Measurements from ENCODE around the gene LNX1.

DNA sequence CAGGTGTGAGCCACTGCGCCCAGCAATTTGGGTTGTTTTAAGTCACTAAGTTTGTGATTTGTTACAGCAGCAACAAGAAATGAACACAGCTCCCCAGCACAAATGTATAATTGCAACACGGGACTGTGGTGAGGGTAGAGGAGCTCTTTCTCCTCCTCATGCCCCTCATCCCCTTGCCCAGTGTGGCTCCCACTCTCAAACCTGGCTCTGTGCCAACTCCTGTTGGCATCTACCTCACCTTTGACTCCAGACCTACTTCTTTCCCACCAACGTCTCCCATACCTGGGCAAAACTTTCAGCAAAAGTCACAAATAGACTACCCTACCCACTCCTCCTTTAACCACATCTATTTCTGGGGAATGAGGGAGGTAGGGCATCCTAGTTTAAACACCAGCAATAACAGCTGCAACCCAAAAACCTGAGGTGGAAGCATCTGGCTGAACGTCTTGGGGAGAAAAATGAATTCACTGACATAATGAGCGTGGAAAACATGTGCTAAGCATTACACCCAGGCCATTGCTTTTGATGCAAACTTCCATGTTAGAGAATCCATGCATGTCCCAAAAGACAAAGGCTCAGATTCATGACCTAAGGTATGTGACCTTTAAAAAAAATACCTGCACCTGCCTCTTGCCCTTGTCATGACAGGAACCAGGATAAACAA, 19.2 kb downstream of the LNX1 start:
- TF ChIP-seq POLR2AphosphoS5 (IDR thresholded peaks at IDR 0.05; ENCODE audit: insufficient read depth in 1 of 2, low read depth in 1 of 2) (no peak), POLR2A (IDR thresholded peaks at IDR 0.05) (no peak)
- TF ChIP-seq, protein P1, sequence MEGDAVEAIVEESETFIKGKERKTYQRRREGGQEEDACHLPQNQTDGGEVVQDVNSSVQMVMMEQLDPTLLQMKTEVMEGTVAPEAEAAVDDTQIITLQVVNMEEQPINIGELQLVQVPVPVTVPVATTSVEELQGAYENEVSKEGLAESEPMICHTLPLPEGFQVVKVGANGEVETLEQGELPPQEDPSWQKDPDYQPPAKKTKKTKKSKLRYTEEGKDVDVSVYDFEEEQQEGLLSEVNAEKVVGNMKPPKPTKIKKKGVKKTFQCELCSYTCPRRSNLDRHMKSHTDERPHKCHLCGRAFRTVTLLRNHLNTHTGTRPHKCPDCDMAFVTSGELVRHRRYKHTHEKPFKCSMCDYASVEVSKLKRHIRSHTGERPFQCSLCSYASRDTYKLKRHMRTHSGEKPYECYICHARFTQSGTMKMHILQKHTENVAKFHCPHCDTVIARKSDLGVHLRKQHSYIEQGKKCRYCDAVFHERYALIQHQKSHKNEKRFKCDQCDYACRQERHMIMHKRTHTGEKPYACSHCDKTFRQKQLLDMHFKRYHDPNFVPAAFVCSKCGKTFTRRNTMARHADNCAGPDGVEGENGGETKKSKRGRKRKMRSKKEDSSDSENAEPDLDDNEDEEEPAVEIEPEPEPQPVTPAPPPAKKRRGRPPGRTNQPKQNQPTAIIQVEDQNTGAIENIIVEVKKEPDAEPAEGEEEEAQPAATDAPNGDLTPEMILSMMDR (IDR thresholded peaks at IDR 0.05) = no peak

All from vagina (tissue), 2 donors.